H9 (cell line): ENCODE measurements around the gene RXFP2. TPM values are rescaled to one million over a fixed set of nuclear protein-coding genes. Genes with fewer than 3 reads are reported as not detected.

Experiments
- DNase-seq: peaks from one replicate; pipeline ENCODE4 v3.0.0-alpha.2; 2017
- H2AFZ ChIP-seq: one replicate; pipeline ENCODE4 v1.6.1; 2013; ENCODE audit warnings: mild to moderate bottlenecking, low read length, control low read depth, moderate library complexity
- H2AK5ac ChIP-seq: 2 replicates; pipeline ENCODE4 v1.6.1; 2013; ENCODE audit warnings: low read length, control low read depth, mixed read lengths; ENCODE audit not compliant: insufficient read length
- H2BK120ac ChIP-seq: one replicate; pipeline ENCODE4 v1.6.1; 2013; ENCODE audit warnings: low read depth, mild to moderate bottlenecking, low read length, control low read depth, inconsistent platforms; ENCODE audit not compliant: poor library complexity, severe bottlenecking
- H2BK12ac ChIP-seq: 2 replicates; pipeline ENCODE4 v1.6.1; 2013; ENCODE audit warnings: low read length, control low read depth, mixed read lengths, low read depth; ENCODE audit not compliant: insufficient read length
- H2BK15ac ChIP-seq: 2 replicates; pipeline ENCODE4 v1.6.1; 2013; ENCODE audit warnings: low read depth, low read length, control low read depth
- H2BK20ac ChIP-seq: one replicate; pipeline ENCODE4 v1.6.1; 2013; ENCODE audit warnings: low read depth, mild to moderate bottlenecking, low read length, control low read depth, inconsistent platforms; ENCODE audit not compliant: poor library complexity, severe bottlenecking
- H2BK5ac ChIP-seq: 2 replicates; pipeline ENCODE4 v1.6.1; 2013; ENCODE audit warnings: low read length, control low read depth, mixed read lengths; ENCODE audit not compliant: insufficient read length
- H3K14ac ChIP-seq: 2 replicates; pipeline ENCODE4 v1.6.1; 2013; ENCODE audit warnings: low read length, control low read depth; ENCODE audit not compliant: insufficient read depth
- H3K18ac ChIP-seq: 2 replicates; pipeline ENCODE4 v1.6.1; 2013; ENCODE audit warnings: low read depth, mild to moderate bottlenecking, mixed read lengths, low read length, control low read depth; ENCODE audit not compliant: insufficient read length
- H3K23ac ChIP-seq: 2 replicates; pipeline ENCODE4 v1.6.1; 2013; ENCODE audit warnings: low read length, control low read depth, mixed read lengths, low read depth; ENCODE audit not compliant: insufficient read length
- H3K23me2 ChIP-seq: 2 replicates; pipeline ENCODE4 v1.6.1; 2013; ENCODE audit warnings: low read depth, mild to moderate bottlenecking, mixed read lengths, low read length, control low read depth; ENCODE audit not compliant: insufficient read length, poor library complexity, severe bottlenecking
- H3K27ac ChIP-seq: 2 replicates; pipeline ENCODE4 v1.5.1; 2013; ENCODE audit warnings: low read length, control low read depth, mixed read lengths, low read depth; ENCODE audit not compliant: insufficient read length
- H3K27me3 ChIP-seq: 2 replicates; pipeline ENCODE4 v1.6.1; 2013; ENCODE audit warnings: low read length, control low read depth, inconsistent platforms; ENCODE audit not compliant: insufficient read depth
- H3K4ac ChIP-seq: 2 replicates; pipeline ENCODE4 v1.6.1; 2013; ENCODE audit warnings: low read depth, mild to moderate bottlenecking, control low read depth, inconsistent platforms, low read length, moderate library complexity
- H3K4me1 ChIP-seq: 2 replicates; pipeline ENCODE4 v1.6.1; 2013; ENCODE audit warnings: low read length, control low read depth, inconsistent platforms; ENCODE audit not compliant: insufficient read depth
- H3K4me2 ChIP-seq: 2 replicates; pipeline ENCODE4 v1.6.1; 2013; ENCODE audit warnings: low read length, control low read depth, mixed read lengths; ENCODE audit not compliant: insufficient read length, insufficient read depth
- H3K56ac ChIP-seq: 2 replicates; pipeline ENCODE4 v1.6.1; 2013; ENCODE audit warnings: low read depth, mild to moderate bottlenecking, mixed read lengths, low read length, control low read depth; ENCODE audit not compliant: insufficient read length
- H3K79me1 ChIP-seq: 2 replicates; pipeline ENCODE4 v1.6.1; 2013; ENCODE audit warnings: low read depth, mild to moderate bottlenecking, moderate library complexity, low read length, control low read depth, inconsistent platforms; ENCODE audit not compliant: insufficient read depth, poor library complexity, severe bottlenecking
- H3K79me2 ChIP-seq: 2 replicates; pipeline ENCODE4 v1.6.1; 2013; ENCODE audit warnings: low read length, control low read depth, inconsistent platforms; ENCODE audit not compliant: insufficient read depth
- H3K9ac ChIP-seq: 2 replicates; pipeline ENCODE4 v1.6.1; 2013; ENCODE audit warnings: low read length, control low read depth, mixed read lengths; ENCODE audit not compliant: insufficient read length; ENCODE audit errors: extremely low read depth
- H3K9me3 ChIP-seq: one replicate; pipeline ENCODE4 v1.6.1; 2013; ENCODE audit warnings: low read depth, low read length, inconsistent platforms; ENCODE audit not compliant: control insufficient read depth
- H3T11ph ChIP-seq: one replicate; pipeline ENCODE4 v1.6.1; 2013; ENCODE audit warnings: mild to moderate bottlenecking, low read length, control low read depth, inconsistent platforms
- H4K20me1 ChIP-seq: one replicate; pipeline ENCODE4 v1.6.1; 2013; ENCODE audit not compliant: control insufficient read depth, insufficient read length, insufficient read depth
- H4K5ac ChIP-seq: 2 replicates; pipeline ENCODE4 v1.6.1; 2013; ENCODE audit warnings: low read depth, mild to moderate bottlenecking, mixed read lengths, low read length, control low read depth; ENCODE audit not compliant: insufficient read length
- H4K8ac ChIP-seq: replicated peaks from 2 replicates; pipeline ENCODE4 v1.6.1; 2013; ENCODE audit warnings: low read length, control low read depth, mixed read lengths, low read depth; ENCODE audit not compliant: insufficient read length
- H4K91ac ChIP-seq: 2 replicates; pipeline ENCODE4 v1.6.1; 2013; ENCODE audit warnings: low read depth, mild to moderate bottlenecking, moderate library complexity, mixed read lengths, low read length, control low read depth; ENCODE audit not compliant: insufficient read length
- H3K27ac Mint-ChIP-seq, 3 experiments: 2 replicates in 2 of 3; 3 replicates in 1 of 3; pipeline ENCODE4 v1.8.0; 2020 to 2021; ENCODE audit warnings: mixed read lengths in 3 of 3, mild to moderate bottlenecking in 1 of 3, moderate library complexity in 1 of 3
- H3K27me3 Mint-ChIP-seq: 2 replicates; pipeline ENCODE4 v1.8.0; 2021; ENCODE audit warnings: low read depth, mild to moderate bottlenecking, moderate library complexity, mixed read lengths
- H3K36me3 Mint-ChIP-seq, 3 experiments: 2 replicates in 2 of 3; 3 replicates in 1 of 3; pipeline ENCODE4 v1.8.0; 2020 to 2021; ENCODE audit warnings: low read depth in 3 of 3, mixed read lengths in 3 of 3; ENCODE audit not compliant: insufficient read depth in 1 of 3
- H3K4me1 Mint-ChIP-seq, 2 experiments: 2 replicates each; pipeline ENCODE4 v1.8.0; 2020; ENCODE audit warnings: mixed read lengths in 2 of 2
- H3K4me3 Mint-ChIP-seq, 2 experiments: 2 replicates in 1 of 2; 3 replicates in 1 of 2; pipeline ENCODE4 v1.8.0; 2020 to 2021; ENCODE audit warnings: mild to moderate bottlenecking in 2 of 2, mixed read lengths in 2 of 2, moderate library complexity in 1 of 2
- H3K9me3 Mint-ChIP-seq, 2 experiments: 2 replicates in 1 of 2; 3 replicates in 1 of 2; pipeline ENCODE4 v1.8.0; 2020; ENCODE audit warnings: mild to moderate bottlenecking in 2 of 2, mixed read lengths in 2 of 2, moderate library complexity in 1 of 2
- WGBS: extraction: QIAGEN DNeasy Blood & Tissue Kit; methylation state at CpG from one replicate; pipeline ENCODE4 v1.1.7; 2013; ENCODE audit warnings: missing lambda C conversion rate, low lambda C conversion rate, mixed read lengths; ENCODE audit not compliant: insufficient read length; ENCODE audit errors: extremely low coverage; 5-methylcytosine and 5-hydroxymethylcytosine counted together
- total RNA-seq: library from RNA; stranded (reverse); gene quantifications from 2 replicates; pipeline ENCODE4 v1.2.1, GENCODE V29; 2021
- TF ChIP-seq, protein P1 (sequence below): fragments of 200-600 bp; sonication (generic); conservative IDR thresholded peaks from 3 replicates; pipeline ENCODE4 v1.8.0; 2021; ENCODE audit warnings: antibody characterized with exemption, mild to moderate bottlenecking

RXFP2 gene
- total RNA-seq, 1 experiment from 2014 or later, result not detected

DNA sequence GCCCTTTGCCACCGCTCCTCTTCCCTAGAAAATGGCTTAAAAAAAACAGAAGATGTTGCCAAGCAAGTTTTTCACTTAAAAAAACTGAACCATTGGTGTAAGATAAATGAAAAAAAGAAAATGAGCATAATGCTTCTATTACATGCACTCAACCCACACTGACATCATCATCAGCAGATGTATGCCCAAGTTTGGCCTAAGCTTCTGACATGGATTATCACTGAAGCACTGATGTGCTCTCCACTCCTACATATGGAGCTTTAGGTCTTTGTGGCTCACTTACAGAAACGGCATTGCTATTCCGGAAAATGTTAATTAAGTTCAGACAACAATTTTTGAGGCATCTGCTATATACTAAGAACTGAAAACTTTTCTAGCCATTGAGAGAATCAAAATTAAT lies 8.0 kb downstream of the RXFP2 start:
- H3K79me2 ChIP-seq, result no peaks in the 10 kb centered on the region
- H3K9ac ChIP-seq, result no peak overlapping the region
- H3K23me2 ChIP-seq, result no peaks in the 10 kb centered on the region
- no peaks in the 10 kb centered on the region for H3K36me3 Mint-ChIP-seq
- H2BK12ac ChIP-seq, result no peak overlapping the region
- H2AFZ ChIP-seq, result no peak overlapping the region
- H3K56ac ChIP-seq, result no peak overlapping the region
- H4K8ac ChIP-seq, result no peak overlapping the region
- H3K79me1 ChIP-seq, result no peaks in the 10 kb centered on the region
- H3K27me3 Mint-ChIP-seq, result no peaks in the 10 kb centered on the region
- H2BK5ac ChIP-seq, result no peak overlapping the region
- WGBS, result no CpG with 5 or more reads among the region's 3 CpGs
- H3K9me3 Mint-ChIP-seq, result no peaks in the 10 kb centered on the region; a peak in 2 of 5 replicates
- no peak overlapping the region for H3K27ac Mint-ChIP-seq
- no peak overlapping the region for H3K14ac ChIP-seq
- no peak overlapping the region for H3K18ac ChIP-seq
- H4K91ac ChIP-seq, result no peak overlapping the region
- H3K27ac ChIP-seq, result no peak overlapping the region
- no peaks in the 10 kb centered on the region for H3K9me3 ChIP-seq
- no peaks in the 10 kb centered on the region; the same call in 1 of the 2 replicates for H3K4me1 ChIP-seq
- H2BK120ac ChIP-seq, result no peak overlapping the region
- DNase-seq, result no peak
- H3K27me3 ChIP-seq, result no peaks in the 10 kb centered on the region
- H2BK20ac ChIP-seq, result no peak overlapping the region
- peaks cover 2% of the 10 kb centered on the region for H4K20me1 ChIP-seq
- no peak overlapping the region for H4K5ac ChIP-seq
- H3K4me3 Mint-ChIP-seq, result no peak overlapping the region
- H3K4me1 Mint-ChIP-seq, result peaks cover under 1 to 7% of the 10 kb centered on the region in 2 experiments; a peak in 3 of 4 replicates
- no peak overlapping the region for H2AK5ac ChIP-seq
- no peak overlapping the region for H3K23ac ChIP-seq
- no peak overlapping the region for H3K4ac ChIP-seq
- H3T11ph ChIP-seq, result no peak overlapping the region
- H3K4me2 ChIP-seq, result no peak overlapping the region
- no peak overlapping the region for H2BK15ac ChIP-seq
- TF ChIP-seq, protein P1, sequence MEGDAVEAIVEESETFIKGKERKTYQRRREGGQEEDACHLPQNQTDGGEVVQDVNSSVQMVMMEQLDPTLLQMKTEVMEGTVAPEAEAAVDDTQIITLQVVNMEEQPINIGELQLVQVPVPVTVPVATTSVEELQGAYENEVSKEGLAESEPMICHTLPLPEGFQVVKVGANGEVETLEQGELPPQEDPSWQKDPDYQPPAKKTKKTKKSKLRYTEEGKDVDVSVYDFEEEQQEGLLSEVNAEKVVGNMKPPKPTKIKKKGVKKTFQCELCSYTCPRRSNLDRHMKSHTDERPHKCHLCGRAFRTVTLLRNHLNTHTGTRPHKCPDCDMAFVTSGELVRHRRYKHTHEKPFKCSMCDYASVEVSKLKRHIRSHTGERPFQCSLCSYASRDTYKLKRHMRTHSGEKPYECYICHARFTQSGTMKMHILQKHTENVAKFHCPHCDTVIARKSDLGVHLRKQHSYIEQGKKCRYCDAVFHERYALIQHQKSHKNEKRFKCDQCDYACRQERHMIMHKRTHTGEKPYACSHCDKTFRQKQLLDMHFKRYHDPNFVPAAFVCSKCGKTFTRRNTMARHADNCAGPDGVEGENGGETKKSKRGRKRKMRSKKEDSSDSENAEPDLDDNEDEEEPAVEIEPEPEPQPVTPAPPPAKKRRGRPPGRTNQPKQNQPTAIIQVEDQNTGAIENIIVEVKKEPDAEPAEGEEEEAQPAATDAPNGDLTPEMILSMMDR, result no peak
